GM19468 (cell line): ENCODE data around the gene FAM43A.

ENCODE experiments used
- ATAC-seq: cut with Tn5 transposase; IDR thresholded peaks from one replicate; pipeline ENCODE4 v1.9.1; 2021; ENCODE audit warnings: mild to moderate bottlenecking, moderate library complexity, moderate number of reproducible peaks; ENCODE audit not compliant: unreplicated experiment; ENCODE audit errors: extremely low read depth

The FAM43A gene

GRCh38 chr3:194736896-194737600 is 51.4 kb downstream of the FAM43A start:
- ATAC-seq = no peak
